Endodermal cell (in vitro differentiated cells): ENCODE results near the gene SLCO1C1. TPM values are rescaled to one million over a fixed set of nuclear protein-coding genes. Genes with fewer than 3 reads are reported as not detected.
A peak's percentile ranks its signal among the peaks of the same experiment; 100 is the strongest.

ENCODE experiments used
- DNase-seq: peaks from one replicate; pipeline ENCODE4 v3.0.0-alpha.2; 2017
- H3K27ac ChIP-seq: 2 replicates; pipeline ENCODE4 v1.5.1; 2013; ENCODE audit warnings: mild to moderate bottlenecking, low read depth, low read length, moderate library complexity
- H3K27me3 ChIP-seq: 2 replicates; pipeline ENCODE4 v1.6.1; 2013; ENCODE audit warnings: mild to moderate bottlenecking, low read length, moderate library complexity; ENCODE audit not compliant: insufficient read depth, control insufficient read depth, poor library complexity, severe bottlenecking
- H3K36me3 ChIP-seq: 2 replicates; pipeline ENCODE4 v1.7.0; 2013; ENCODE audit warnings: mild to moderate bottlenecking, low read length, moderate library complexity; ENCODE audit not compliant: control insufficient read depth, insufficient read depth
- H3K4me1 ChIP-seq: one replicate; pipeline ENCODE4 v1.7.0; 2013; ENCODE audit warnings: low read length; ENCODE audit not compliant: control insufficient read depth, insufficient read depth
- H3K4me3 ChIP-seq: 2 replicates; pipeline ENCODE4 v1.5.1; 2013; ENCODE audit warnings: mild to moderate bottlenecking, low read length, moderate library complexity
- H3K9ac ChIP-seq: 2 replicates; pipeline ENCODE4 v1.6.1; 2013; ENCODE audit warnings: mild to moderate bottlenecking, low read length, moderate library complexity; ENCODE audit not compliant: poor library complexity, severe bottlenecking; ENCODE audit errors: extremely low read depth
- H3K9me3 ChIP-seq: 2 replicates; pipeline ENCODE4 v1.6.1; 2013; ENCODE audit warnings: mild to moderate bottlenecking, low read length, moderate library complexity; ENCODE audit not compliant: control insufficient read depth
- H3K27ac Mint-ChIP-seq: 2 replicates; pipeline ENCODE4 v1.8.0; 2020; ENCODE audit warnings: mixed read lengths
- H3K27me3 Mint-ChIP-seq: 2 replicates; pipeline ENCODE4 v1.8.0; 2021; ENCODE audit warnings: mild to moderate bottlenecking, mixed read lengths; ENCODE audit not compliant: insufficient read depth
- H3K36me3 Mint-ChIP-seq: 2 replicates; pipeline ENCODE4 v1.8.0; 2020; ENCODE audit warnings: low read depth, mixed read lengths
- H3K4me1 Mint-ChIP-seq: 2 replicates; pipeline ENCODE4 v1.8.0; 2020; ENCODE audit warnings: mixed read lengths
- H3K4me3 Mint-ChIP-seq: 2 replicates; pipeline ENCODE4 v1.8.0; 2020; ENCODE audit warnings: mild to moderate bottlenecking, moderate library complexity, mixed read lengths
- H3K9me3 Mint-ChIP-seq: 2 replicates; pipeline ENCODE4 v1.8.0; 2020; ENCODE audit warnings: mild to moderate bottlenecking, mixed read lengths
- WGBS, 2 experiments: methylation state at CpG; one replicate each; pipeline versions ENCODE4 v1.1.5 to v1.1.7; 2013; ENCODE audit warnings: missing lambda C conversion rate in 2 of 2, mixed read lengths in 1 of 2; ENCODE audit not compliant: insufficient coverage in 1 of 2, insufficient read length in 1 of 2; 5-methylcytosine and 5-hydroxymethylcytosine counted together
- total RNA-seq, 2 donors: library from RNA; stranded (reverse); fragmentation: NEBNext Ultra II Directional in 1 of 2; extraction: Animal tissue kit (Norgen Biotek cat#: 25700) in 1 of 2; gene quantifications; 2 replicates in 1 of 2; 3 replicates in 1 of 2; pipeline ENCODE4 v1.2.1, GENCODE V29; 2021
- TF ChIP-seq, protein P1 (sequence below): fragments of 200-600 bp; sonication (generic); conservative IDR thresholded peaks from 2 replicates; pipeline ENCODE4 v1.5.0; 2021; ENCODE audit warnings: antibody characterized with exemption, mild to moderate bottlenecking

The SLCO1C1 gene
- total RNA-seq, 2 donors from 2014 or later, result 0.57 to 0.64 TPM

GRCh38 chr12:20718294-20718693 is 23.2 kb downstream of the SLCO1C1 start:
- no peak overlapping the region for H3K4me3 ChIP-seq
- no peaks in the 10 kb centered on the region for H3K36me3 ChIP-seq
- H3K9me3 ChIP-seq, result no peaks in the 10 kb centered on the region
- no peaks in the 10 kb centered on the region for H3K9me3 Mint-ChIP-seq
- WGBS, 2 experiments, result 89 to 91% methylated on average over 1 to 3 of the region's 4 CpGs
- H3K4me1 ChIP-seq, result no peaks in the 10 kb centered on the region
- peaks cover 25% of the 10 kb centered on the region for H3K4me1 Mint-ChIP-seq
- no peak overlapping the region for H3K4me3 Mint-ChIP-seq
- H3K27me3 Mint-ChIP-seq, result peaks cover 28% of the 10 kb centered on the region
- H3K9ac ChIP-seq, result no peak overlapping the region
- H3K27ac ChIP-seq, result no peak overlapping the region
- H3K27me3 ChIP-seq, result peaks cover 25% of the 10 kb centered on the region
- no peaks in the 10 kb centered on the region for H3K36me3 Mint-ChIP-seq
- H3K27ac Mint-ChIP-seq, result no peak overlapping the region
- DNase-seq, result no peak
- TF ChIP-seq, protein P1, sequence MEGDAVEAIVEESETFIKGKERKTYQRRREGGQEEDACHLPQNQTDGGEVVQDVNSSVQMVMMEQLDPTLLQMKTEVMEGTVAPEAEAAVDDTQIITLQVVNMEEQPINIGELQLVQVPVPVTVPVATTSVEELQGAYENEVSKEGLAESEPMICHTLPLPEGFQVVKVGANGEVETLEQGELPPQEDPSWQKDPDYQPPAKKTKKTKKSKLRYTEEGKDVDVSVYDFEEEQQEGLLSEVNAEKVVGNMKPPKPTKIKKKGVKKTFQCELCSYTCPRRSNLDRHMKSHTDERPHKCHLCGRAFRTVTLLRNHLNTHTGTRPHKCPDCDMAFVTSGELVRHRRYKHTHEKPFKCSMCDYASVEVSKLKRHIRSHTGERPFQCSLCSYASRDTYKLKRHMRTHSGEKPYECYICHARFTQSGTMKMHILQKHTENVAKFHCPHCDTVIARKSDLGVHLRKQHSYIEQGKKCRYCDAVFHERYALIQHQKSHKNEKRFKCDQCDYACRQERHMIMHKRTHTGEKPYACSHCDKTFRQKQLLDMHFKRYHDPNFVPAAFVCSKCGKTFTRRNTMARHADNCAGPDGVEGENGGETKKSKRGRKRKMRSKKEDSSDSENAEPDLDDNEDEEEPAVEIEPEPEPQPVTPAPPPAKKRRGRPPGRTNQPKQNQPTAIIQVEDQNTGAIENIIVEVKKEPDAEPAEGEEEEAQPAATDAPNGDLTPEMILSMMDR, result no peak

GRCh38 chr12:20722142-20722541 is 27.0 kb downstream of the SLCO1C1 start:
- Histone ChIP-seq H3K36me3 (no peaks in the 10 kb centered on the region), H3K4me1 (no peaks in the 10 kb centered on the region), H3K4me3 (peak overlapping the region; percentile 31), H3K27ac (no peak overlapping the region), H3K9ac (no peak overlapping the region), H3K27me3 (no peaks in the 10 kb centered on the region), H3K9me3 (no peaks in the 10 kb centered on the region)
- 58 to 70% methylated on average over 1 of the region's 1 CpG for WGBS, 2 experiments
- no peaks in the 10 kb centered on the region for H3K27me3 Mint-ChIP-seq
- DNase-seq, result no peak
- H3K4me1 Mint-ChIP-seq, result peaks cover 15% of the 10 kb centered on the region
- H3K4me3 Mint-ChIP-seq, result no peak overlapping the region
- H3K9me3 Mint-ChIP-seq, result peaks cover 2% of the 10 kb centered on the region
- TF ChIP-seq, protein P1, result no peak
- no peaks in the 10 kb centered on the region for H3K36me3 Mint-ChIP-seq
- H3K27ac Mint-ChIP-seq, result no peak overlapping the region

GRCh38 chr12:20731274-20731673 is 36.1 kb downstream of the SLCO1C1 start:
- Histone ChIP-seq H3K9me3 (no peaks in the 10 kb centered on the region), H3K27me3 (no peaks in the 10 kb centered on the region), H3K9ac (no peak overlapping the region), H3K36me3 (no peaks in the 10 kb centered on the region), H3K4me3 (no peak overlapping the region), H3K27ac (no peak overlapping the region), H3K4me1 (no peaks in the 10 kb centered on the region)
- no peak overlapping the region for H3K4me3 Mint-ChIP-seq
- no peak for DNase-seq
- H3K4me1 Mint-ChIP-seq, result no peaks in the 10 kb centered on the region
- TF ChIP-seq, protein P1, result no peak
- peaks cover 16% of the 10 kb centered on the region for H3K9me3 Mint-ChIP-seq
- no peak overlapping the region for H3K27ac Mint-ChIP-seq
- H3K36me3 Mint-ChIP-seq, result peaks cover 3% of the 10 kb centered on the region
- no peaks in the 10 kb centered on the region for H3K27me3 Mint-ChIP-seq
- 100% methylated on average over 1 of the region's 1 CpG; no CpG with 5 or more reads in 1 of the 2 experiments for WGBS, 2 experiments
